ENCODE measurements around the gene QPRT. TPM values are rescaled to one million over a fixed set of nuclear protein-coding genes. Genes with fewer than 3 reads are reported as not detected.
A peak's percentile ranks its signal among the peaks of the same experiment; 100 is the strongest.

QPRT gene
- total RNA-seq, 1 donor from 2014 or later = 92.3 TPM

GRCh38 chr16:29710227-29711219 lies 31.5 kb downstream of the QPRT start:
- TF ChIP-seq CTCF (conservative IDR thresholded peaks at IDR 0.05) = peak; percentile 84
- Mint-ChIP-seq H3K27me3 (peaks cover 4% of the 10 kb centered on the region), H3K4me1 (ENCODE audit: unreplicated experiment) (peaks cover 25% of the 10 kb centered on the region), H3K4me3 (peak overlapping the region; percentile 75), H3K27ac (peak overlapping the region; percentile 78), H3K36me3 (no peaks in the 10 kb centered on the region), H3K9me3 (peaks cover 10% of the 10 kb centered on the region)
- DNase-seq (ENCODE audit: extremely low spot score, unreplicated experiment) = no peak

DNA sequence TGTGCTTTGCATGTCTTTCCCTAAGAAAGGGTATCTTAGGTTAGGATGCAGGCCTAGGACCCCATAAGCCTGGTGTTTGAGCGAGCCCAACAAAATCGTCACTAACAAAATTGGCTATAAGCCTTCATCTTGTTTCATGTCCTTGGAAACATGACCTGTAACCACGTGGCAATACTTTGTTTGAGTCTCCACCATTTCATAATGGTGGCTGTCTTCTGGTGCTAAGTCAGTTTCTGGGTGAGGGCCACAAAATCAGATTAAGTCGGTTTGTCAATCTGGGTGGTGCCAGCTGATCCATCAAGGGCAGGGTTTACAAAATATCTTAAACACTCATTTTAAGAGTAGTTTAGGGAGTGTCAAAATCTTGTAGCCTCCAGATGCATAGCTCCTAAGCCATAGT lies 33.8 kb downstream of the QPRT start:
- no peak for DNase-seq (ENCODE audit: extremely low spot score, unreplicated experiment)
- Mint-ChIP-seq H3K4me3 (no peak overlapping the region), H3K27me3 (peaks cover 4% of the 10 kb centered on the region), H3K27ac (no peak overlapping the region), H3K4me1 (ENCODE audit: unreplicated experiment) (peaks cover 21% of the 10 kb centered on the region), H3K36me3 (no peaks in the 10 kb centered on the region), H3K9me3 (peaks cover 10% of the 10 kb centered on the region)
- TF ChIP-seq CTCF (conservative IDR thresholded peaks at IDR 0.05) = no peak

GRCh38 chr16:29714396-29714795 lies 35.4 kb downstream of the QPRT start:
- no peak for TF ChIP-seq CTCF (conservative IDR thresholded peaks at IDR 0.05)
- peaks cover 10% of the 10 kb centered on the region for H3K9me3 Mint-ChIP-seq
- DNase-seq (ENCODE audit: extremely low spot score, unreplicated experiment) = no peak
- no peak overlapping the region for H3K4me3 Mint-ChIP-seq
- H3K36me3 Mint-ChIP-seq = no peaks in the 10 kb centered on the region
- peaks cover 4% of the 10 kb centered on the region for H3K27me3 Mint-ChIP-seq
- peaks cover 21% of the 10 kb centered on the region for H3K4me1 Mint-ChIP-seq (ENCODE audit: unreplicated experiment)
- no peak overlapping the region for H3K27ac Mint-ChIP-seq

- peaks cover 5% of the 10 kb centered on the region for H3K9me3 Mint-ChIP-seq
- peaks cover 16% of the 10 kb centered on the region for H3K4me1 Mint-ChIP-seq (ENCODE audit: unreplicated experiment)
- no peaks in the 10 kb centered on the region for H3K36me3 Mint-ChIP-seq
- peaks cover 4% of the 10 kb centered on the region for H3K27me3 Mint-ChIP-seq
- no peak for DNase-seq (ENCODE audit: extremely low spot score, unreplicated experiment)
- no peak for TF ChIP-seq CTCF (conservative IDR thresholded peaks at IDR 0.05)
- no peak overlapping the region for H3K4me3 Mint-ChIP-seq
- H3K27ac Mint-ChIP-seq = no peak overlapping the region
These were observed 36.0 kb downstream of the QPRT start for GRCh38 chr16:29714972-29715371.

DNA sequence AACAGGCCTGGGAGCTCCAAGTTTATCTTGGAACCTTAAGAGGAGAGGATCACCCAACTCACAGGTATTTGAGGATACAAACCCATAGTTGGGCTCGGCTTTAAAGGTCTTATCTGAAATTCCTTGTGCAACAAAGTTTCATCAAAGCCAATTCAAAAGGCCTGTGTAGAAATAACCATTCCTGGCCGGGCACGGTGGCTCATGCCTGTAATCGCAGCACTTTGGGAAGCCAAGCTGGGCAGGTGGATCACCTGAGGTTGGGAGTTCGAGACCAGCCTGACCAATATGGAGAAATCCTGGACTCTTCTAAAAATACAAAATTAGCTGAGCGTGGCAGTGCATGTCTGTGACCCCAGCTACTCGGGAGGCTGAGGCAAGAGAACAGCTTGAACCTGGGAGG lies 38.1 kb downstream of the QPRT start:
- TF ChIP-seq CTCF (conservative IDR thresholded peaks at IDR 0.05) = no peak
- Mint-ChIP-seq H3K4me3 (no peak overlapping the region), H3K9me3 (no peaks in the 10 kb centered on the region), H3K27me3 (no peaks in the 10 kb centered on the region), H3K4me1 (ENCODE audit: unreplicated experiment) (peaks cover 16% of the 10 kb centered on the region), H3K27ac (no peak overlapping the region), H3K36me3 (no peaks in the 10 kb centered on the region)
- DNase-seq (ENCODE audit: extremely low spot score, unreplicated experiment) = no peak

All from type B pancreatic cell (in vitro differentiated cells).